ENCODE data around the gene TMEM181.

Gene TMEM181

GRCh38 chr6:158620963-158621693, 61.2 kb downstream of the TMEM181 start:
- no peak for TF ChIP-seq CTCF (IDR thresholded peaks at IDR 0.05; ENCODE audit: control insufficient read depth, insufficient read depth, low read depth, low read length, missing control alignments)
- DNase-seq (ENCODE audit: low read depth): no peak
- no peak overlapping the region for H3K4me3 ChIP-seq (ENCODE audit: control insufficient read depth, low read depth, low read length)

DNA sequence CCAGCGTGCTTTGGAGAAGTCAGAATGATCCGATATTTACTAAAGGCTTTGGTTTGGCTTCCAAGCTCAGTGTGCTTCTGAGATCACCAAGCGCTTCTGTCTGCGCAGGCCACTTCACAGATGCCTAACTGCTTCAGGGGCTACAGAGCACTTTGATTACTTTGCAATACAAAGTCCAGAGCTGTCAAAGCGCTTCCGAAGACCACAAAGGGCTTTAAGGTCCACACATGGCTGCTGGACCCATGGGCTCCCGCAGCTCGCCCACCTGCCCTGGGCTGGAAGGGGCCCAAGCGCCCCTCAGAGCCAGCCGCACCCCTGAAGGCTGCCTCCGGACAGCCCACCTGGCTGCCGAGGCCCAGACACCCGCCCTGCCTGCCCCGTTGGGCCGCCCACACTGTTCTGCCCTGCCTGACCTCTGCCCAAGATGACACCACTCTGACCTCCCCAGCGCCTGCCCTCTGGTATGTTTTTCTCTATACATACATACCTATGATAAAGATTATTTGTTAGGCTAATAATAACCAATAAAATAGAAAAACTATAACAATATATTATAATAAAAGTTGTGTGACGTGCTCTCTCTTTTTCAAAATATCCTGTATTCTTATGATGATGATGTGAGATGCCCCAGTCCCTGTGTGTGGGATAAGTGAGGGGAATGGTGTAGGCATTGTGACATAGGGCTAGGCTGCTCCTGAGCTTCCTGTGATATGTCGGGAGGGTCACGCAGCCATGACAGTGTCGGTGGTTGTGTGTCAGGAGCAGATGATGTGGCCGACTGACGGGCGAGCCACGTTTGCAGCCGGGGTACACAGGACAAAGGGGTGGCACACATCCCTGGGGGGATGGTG, 62.0 kb downstream of the TMEM181 start:
- TF ChIP-seq CTCF (IDR thresholded peaks at IDR 0.05; ENCODE audit: control insufficient read depth, insufficient read depth, low read depth, low read length, missing control alignments): no peak
- DNase-seq (ENCODE audit: low read depth): no peak
- no peak overlapping the region for H3K4me3 ChIP-seq (ENCODE audit: control insufficient read depth, low read depth, low read length)

- no peak overlapping the region for H3K4me3 ChIP-seq (ENCODE audit: control insufficient read depth, low read depth, low read length)
- no peak for DNase-seq (ENCODE audit: low read depth)
- no peak for TF ChIP-seq CTCF (IDR thresholded peaks at IDR 0.05; ENCODE audit: control insufficient read depth, insufficient read depth, low read depth, low read length, missing control alignments)
Observed at GRCh38 chr6:158622545-158623190, 62.8 kb downstream of the TMEM181 start.

DNA sequence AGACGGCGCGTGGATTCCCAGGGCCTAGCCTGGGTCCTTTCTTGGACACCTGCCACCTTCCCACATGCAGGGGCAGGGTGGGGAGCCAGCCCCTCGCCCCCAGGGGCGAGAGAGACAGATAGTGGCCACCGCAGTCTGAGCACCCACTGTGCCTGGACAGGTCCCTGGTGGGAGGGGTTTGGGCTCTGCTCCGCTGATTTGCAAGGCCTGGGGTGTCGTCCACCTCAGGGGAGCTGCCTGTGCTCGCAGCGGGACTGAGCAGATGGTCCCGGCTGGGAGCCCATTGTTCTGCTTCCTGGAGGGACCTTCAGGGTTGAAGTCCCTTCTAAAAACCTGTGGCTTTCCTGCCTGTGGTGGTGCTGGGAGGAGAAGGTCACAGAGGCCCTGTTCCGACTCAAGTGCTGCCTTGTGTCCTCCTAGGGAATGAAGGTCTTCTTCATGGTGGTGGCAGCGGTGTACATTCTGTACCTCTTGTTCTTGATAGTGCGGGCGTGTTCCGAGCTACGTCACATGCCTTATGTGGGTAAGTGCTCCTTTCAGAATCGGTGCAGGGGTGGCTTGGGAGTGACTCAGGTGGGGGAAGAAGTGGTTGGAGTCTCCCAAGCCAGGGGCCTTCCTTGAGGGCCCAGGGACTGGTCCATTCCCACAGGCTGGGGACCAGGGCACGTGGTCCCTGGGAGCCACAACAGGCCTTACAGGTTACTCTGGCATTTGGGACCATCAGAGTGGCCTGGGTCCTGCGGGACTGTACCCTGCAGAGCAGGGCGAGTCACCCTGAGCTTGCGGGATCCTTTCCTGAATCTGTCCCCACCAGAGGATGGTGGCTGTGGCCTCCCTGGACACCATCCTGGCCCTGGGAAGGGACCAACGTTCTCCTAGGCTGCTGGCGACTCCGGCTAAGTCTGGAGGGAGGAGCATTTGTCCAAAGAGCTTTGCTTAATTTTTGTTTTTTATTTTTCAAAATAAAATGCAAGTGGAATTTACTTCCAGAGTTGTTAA, 65.1 kb downstream of the TMEM181 start:
- TF ChIP-seq CTCF (IDR thresholded peaks at IDR 0.05; ENCODE audit: control insufficient read depth, insufficient read depth, low read depth, low read length, missing control alignments): no peak
- DNase-seq (ENCODE audit: low read depth): no peak
- H3K4me3 ChIP-seq (ENCODE audit: control insufficient read depth, low read depth, low read length): no peak overlapping the region

- no peak for TF ChIP-seq CTCF (IDR thresholded peaks at IDR 0.05; ENCODE audit: control insufficient read depth, insufficient read depth, low read depth, low read length, missing control alignments)
- no peak overlapping the region for H3K4me3 ChIP-seq (ENCODE audit: control insufficient read depth, low read depth, low read length)
- DNase-seq (ENCODE audit: low read depth): no peak
Observed at GRCh38 chr6:158625881-158626305, 66.0 kb downstream of the TMEM181 start.
